Body of pancreas (tissue), 4 donors: ENCODE data around the gene KYNU. TPM values are rescaled to one million over a fixed set of nuclear protein-coding genes. Genes with fewer than 3 reads are reported as not detected.

ENCODE experiments used
- ATAC-seq: fragments of 150-250 bp; one replicate; pipeline ENCODE4 v1.9.1; 2016
- DNase-seq, 4 donors: peaks; one replicate each; pipeline ENCODE4 v3.0.0-alpha.2; 2019
- H3K27ac ChIP-seq, 4 donors: fragments of 200-600 bp; sonication (generic); 1 replicate in 3 of 4; 2 replicates in 1 of 4; pipeline versions ENCODE4 v1.5.1 to v1.6.1; 2016 to 2019; ENCODE audit warnings: mild to moderate bottlenecking in 1 of 4, mixed read lengths in 1 of 4, moderate library complexity in 1 of 4
- H3K27me3 ChIP-seq, 2 donors: fragments of 200-600 bp; sonication (generic); one replicate each; pipeline ENCODE4 v1.6.0; 2016; ENCODE audit warnings: mild to moderate bottlenecking in 1 of 2
- H3K36me3 ChIP-seq, 2 donors: fragments of 200-600 bp; sonication (generic); replicated peaks in 1 of 2; 2 replicates each; pipeline ENCODE4 v1.5.1; 2016; ENCODE audit warnings: low read depth in 2 of 2; ENCODE audit not compliant: insufficient read depth in 1 of 2
- H3K4me1 ChIP-seq: fragments of 200-600 bp; sonication (generic); one replicate; pipeline ENCODE4 v1.6.0; 2016
- H3K4me3 ChIP-seq, 2 donors: fragments of 200-600 bp; sonication (generic); 1 replicate in 1 of 2; 2 replicates in 1 of 2; pipeline ENCODE4 v1.5.1; 2016 to 2019
- H3K9me3 ChIP-seq, 3 donors: fragments of 200-600 bp; sonication (generic); 1 replicate in 2 of 3; 2 replicates in 1 of 3; pipeline ENCODE4 v1.5.1; 2016
- CTCF ChIP-seq, 7 experiments: fragments of 450-650 bp in 4 of 7; fragments of 200-600 bp in 3 of 7; sonication (generic) in 3 of 7; IDR thresholded peaks; one replicate each; pipeline ENCODE4 v1.5.1; 2016 to 2019; ENCODE audit warnings: antibody characterized with exemption in 7 of 7
- POLR2A ChIP-seq, 3 donors: fragments of 450-650 bp; IDR thresholded peaks; one replicate each; pipeline ENCODE4 v1.6.1; 2016; ENCODE audit warnings: antibody characterized with exemption in 3 of 3, mild to moderate bottlenecking in 2 of 3
- WGBS, 2 donors: methylation state at CpG; one replicate each; pipeline ENCODE4 v1.1.5; 2017; 5-methylcytosine and 5-hydroxymethylcytosine counted together
- intact Hi-C: fragments of 100-400 bp; cut with DNase I; formaldehyde crosslinking; loops from one replicate; pipeline ENCODE4 v1.15.1; 2023
- total RNA-seq, 2 donors: library from RNA; depleted of rRNA; stranded (reverse); fragments of >200 nt; gene quantifications; one replicate each; pipeline ENCODE4 v1.1.0, GENCODE V29; 2016

Gene KYNU
- total RNA-seq: under 1 TPM; 0.33 to 0.78 TPM

GRCh38 chr2:142877216-142877838, at the start of gene KYNU:
Gene KYNU, plus strand, starts transcription at chr2:142877664. Its CDS starts 7,704 bp downstream, at chr2:142885368.
- H3K4me1 ChIP-seq: peaks cover 15% of the 10 kb centered on the region
- ATAC-seq (no peak), DNase-seq (no peak)
- H3K27ac ChIP-seq: peak within 1 kb of the TSS in 1 of 4 donors; percentile 26
- H3K9me3 ChIP-seq: no peaks in the 10 kb centered on the region
- no peak within 1 kb of the TSS for H3K4me3 ChIP-seq
- TF ChIP-seq CTCF (IDR thresholded peaks at IDR 0.05) (peak in 1 of 7 experiments; percentile 13), POLR2A (IDR thresholded peaks at IDR 0.05) (no peak)
- 60% methylated on average over 2 of the region's 2 CpGs for WGBS, 2 donors
- intact Hi-C loops: no loop called here
- H3K36me3 ChIP-seq: no peaks in the 10 kb centered on the region
- no peaks in the 10 kb centered on the region for H3K27me3 ChIP-seq

GRCh38 chr2:142834021-142834420, 43.4 kb upstream of the KYNU start:
- no peaks in the 10 kb centered on the region for H3K4me1 ChIP-seq
- no peak overlapping the region for H3K4me3 ChIP-seq
- ATAC-seq (no peak), DNase-seq (no peak)
- no peak for TF ChIP-seq POLR2A (IDR thresholded peaks at IDR 0.05)
- TF ChIP-seq CTCF (IDR thresholded peaks at IDR 0.05): no peak
- H3K27me3 ChIP-seq: no peaks in the 10 kb centered on the region
- H3K36me3 ChIP-seq: no peaks in the 10 kb centered on the region
- intact Hi-C loops: no loop called here
- H3K9me3 ChIP-seq: no peaks in the 10 kb centered on the region
- H3K27ac ChIP-seq: no peak overlapping the region
- 53 to 56% methylated on average over 1 of the region's 1 CpG for WGBS, 2 donors

- Histone ChIP-seq H3K36me3 (no peaks in the 10 kb centered on the region), H3K27ac (no peak overlapping the region), H3K27me3 (no peaks in the 10 kb centered on the region), H3K9me3 (no peaks in the 10 kb centered on the region), H3K4me1 (no peaks in the 10 kb centered on the region), H3K4me3 (no peak overlapping the region)
- ATAC-seq: no peak
- intact Hi-C loops: no loop called here
- TF ChIP-seq CTCF (IDR thresholded peaks at IDR 0.05) (no peak), POLR2A (IDR thresholded peaks at IDR 0.05) (no peak)
- no peak for DNase-seq
These were observed 37.0 kb upstream of the KYNU start for GRCh38 chr2:142840436-142840835.

- ATAC-seq: no peak
- intact Hi-C loops: no loop called here
- TF ChIP-seq POLR2A (IDR thresholded peaks at IDR 0.05): no peak
- no peak for TF ChIP-seq CTCF (IDR thresholded peaks at IDR 0.05)
- Histone ChIP-seq H3K4me3 (no peak overlapping the region), H3K27ac (no peak overlapping the region), H3K27me3 (no peaks in the 10 kb centered on the region), H3K36me3 (no peaks in the 10 kb centered on the region), H3K4me1 (no peaks in the 10 kb centered on the region), H3K9me3 (no peaks in the 10 kb centered on the region)
- no peak for DNase-seq
- 74 to 77% methylated on average over 2 of the region's 2 CpGs for WGBS, 2 donors
These were observed 35.7 kb upstream of the KYNU start for GRCh38 chr2:142841788-142842187.

- intact Hi-C loops: no loop called here
- 43 to 63% methylated on average over 1 of the region's 1 CpG for WGBS, 2 donors
These were observed 35.1 kb upstream of the KYNU start for GRCh38 chr2:142842369-142842768.

More at GRCh38 chr2:142842369-142842768, 35.1 kb upstream of the KYNU start:
- DNase-seq (no peak), ATAC-seq (no peak)
- Histone ChIP-seq H3K27ac (no peak overlapping the region), H3K4me1 (no peaks in the 10 kb centered on the region), H3K27me3 (no peaks in the 10 kb centered on the region), H3K9me3 (no peaks in the 10 kb centered on the region), H3K4me3 (no peak overlapping the region), H3K36me3 (no peaks in the 10 kb centered on the region)
- TF ChIP-seq POLR2A (IDR thresholded peaks at IDR 0.05): no peak
- TF ChIP-seq CTCF (IDR thresholded peaks at IDR 0.05): no peak
